Measurements from ENCODE around the gene PPP5C.
"Not testable (repeated sequence)": the region's sequence is repeated elsewhere in the genome, so short reads cannot be mapped to it uniquely, and the experiment has no call there.

Gene PPP5C

GRCh38 chr19:46319613-46320012 lies 27.3 kb upstream of the PPP5C start:
- TF ChIP-seq POLR2A (IDR thresholded peaks at IDR 0.05; ENCODE audit: low read length) (no peak), GATA1 (IDR thresholded peaks at IDR 0.05; ENCODE audit: low read depth, low read length) (no peak)
- no peak for DNase-seq

GRCh38 chr19:46320559-46320958 lies 26.3 kb upstream of the PPP5C start:
- TF ChIP-seq GATA1 (IDR thresholded peaks at IDR 0.05; ENCODE audit: low read depth, low read length) (no peak), POLR2A (IDR thresholded peaks at IDR 0.05; ENCODE audit: low read length) (no peak)
- DNase-seq: no peak

GRCh38 chr19:46321653-46322052 lies 25.2 kb upstream of the PPP5C start:
- TF ChIP-seq GATA1 (IDR thresholded peaks at IDR 0.05; ENCODE audit: low read depth, low read length) (no peak), POLR2A (IDR thresholded peaks at IDR 0.05; ENCODE audit: low read length) (no peak)
- DNase-seq: no peak

- DNase-seq: not testable (repeated sequence)
These were observed 23.7 kb upstream of the PPP5C start for GRCh38 chr19:46323227-46323626.

- TF ChIP-seq POLR2A (IDR thresholded peaks at IDR 0.05; ENCODE audit: low read length): no peak
- no peak for DNase-seq
These were observed 22.6 kb upstream of the PPP5C start for GRCh38 chr19:46324277-46324676.

GRCh38 chr19:46326608-46327007 lies 20.3 kb upstream of the PPP5C start:
- no peak for DNase-seq
- TF ChIP-seq POLR2A (IDR thresholded peaks at IDR 0.05; ENCODE audit: low read length) (no peak), GATA1 (IDR thresholded peaks at IDR 0.05; ENCODE audit: low read depth, low read length) (no peak)

GRCh38 chr19:46328079-46328478 lies 18.8 kb upstream of the PPP5C start:
- DNase-seq: no peak
- no peak for TF ChIP-seq GATA1 (IDR thresholded peaks at IDR 0.05; ENCODE audit: low read depth, low read length)
- no peak for TF ChIP-seq POLR2A (IDR thresholded peaks at IDR 0.05; ENCODE audit: low read length)

- TF ChIP-seq GATA1 (IDR thresholded peaks at IDR 0.05; ENCODE audit: low read depth, low read length) (no peak), POLR2A (IDR thresholded peaks at IDR 0.05; ENCODE audit: low read length) (no peak)
- no peak for DNase-seq
These were observed 16.5 kb upstream of the PPP5C start for GRCh38 chr19:46330319-46330918.

- no peak for DNase-seq
- TF ChIP-seq GATA1 (IDR thresholded peaks at IDR 0.05; ENCODE audit: low read depth, low read length): no peak
- TF ChIP-seq POLR2A (IDR thresholded peaks at IDR 0.05; ENCODE audit: low read length): no peak
These were observed 9.4 kb upstream of the PPP5C start for GRCh38 chr19:46337487-46337886.

- DNase-seq: no peak
- TF ChIP-seq GATA1 (IDR thresholded peaks at IDR 0.05; ENCODE audit: low read depth, low read length) (no peak), POLR2A (IDR thresholded peaks at IDR 0.05; ENCODE audit: low read length) (no peak)
These were observed 7.4 kb upstream of the PPP5C start for GRCh38 chr19:46339446-46339845.

GRCh38 chr19:46340051-46340659 lies 6.7 kb upstream of the PPP5C start:
- TF ChIP-seq GATA1 (IDR thresholded peaks at IDR 0.05; ENCODE audit: low read depth, low read length): no peak
- TF ChIP-seq POLR2A (IDR thresholded peaks at IDR 0.05; ENCODE audit: low read length): no peak
- DNase-seq: no peak

GRCh38 chr19:46341937-46342336 lies 5.0 kb upstream of the PPP5C start:
- TF ChIP-seq POLR2A (IDR thresholded peaks at IDR 0.05; ENCODE audit: low read length): no peak
- no peak for TF ChIP-seq GATA1 (IDR thresholded peaks at IDR 0.05; ENCODE audit: low read depth, low read length)
- DNase-seq: no peak

- no peak for DNase-seq
- TF ChIP-seq GATA1 (IDR thresholded peaks at IDR 0.05; ENCODE audit: low read depth, low read length): no peak
- TF ChIP-seq POLR2A (IDR thresholded peaks at IDR 0.05; ENCODE audit: low read length): no peak
These were observed 2.5 kb upstream of the PPP5C start for GRCh38 chr19:46344363-46344762.

GRCh38 chr19:46345157-46345556 lies 1.7 kb upstream of the PPP5C start:
- TF ChIP-seq GATA1 (IDR thresholded peaks at IDR 0.05; ENCODE audit: low read depth, low read length): no peak
- TF ChIP-seq POLR2A (IDR thresholded peaks at IDR 0.05; ENCODE audit: low read length): no peak

GRCh38 chr19:46347572-46347883 lies 641 bp downstream of the PPP5C start:
- DNase-seq: no peak
- no peak for TF ChIP-seq POLR2A (IDR thresholded peaks at IDR 0.05; ENCODE audit: low read length)
- TF ChIP-seq GATA1 (IDR thresholded peaks at IDR 0.05; ENCODE audit: low read depth, low read length): no peak

More at GRCh38 chr19:46345157-46345556, 1.7 kb upstream of the PPP5C start:
- DNase-seq: no peak

GRCh38 chr19:46347985-46348384 lies 1.1 kb downstream of the PPP5C start:
- TF ChIP-seq POLR2A (IDR thresholded peaks at IDR 0.05; ENCODE audit: low read length) (no peak), GATA1 (IDR thresholded peaks at IDR 0.05; ENCODE audit: low read depth, low read length) (no peak)
- DNase-seq: no peak

All from erythroblast (primary cell).